HepG2 (cell line): ENCODE measurements around the gene ETHE1. TPM values are rescaled to one million over a fixed set of nuclear protein-coding genes. Genes with fewer than 3 reads are reported as not detected.

Experiments used
- BCL6 ChIP-seq: IDR thresholded peaks from 2 replicates; pipeline ENCODE4 v1.6.1; 2016; ENCODE audit warnings: missing genetic modification reagents, missing compliant biosample characterization
- BRD4 ChIP-seq: sonication (generic); formaldehyde crosslinking; IDR thresholded peaks from 2 replicates; pipeline ENCODE4 v1.4.0; 2020; ENCODE audit warnings: missing genetic modification reagents
- CHD2 ChIP-seq: IDR thresholded peaks from 2 replicates; pipeline ENCODE4 v1.6.1; 2011; ENCODE audit warnings: low read depth, low read length, improper control_type of control experiment
- DDIT3 ChIP-seq: sonication (generic); formaldehyde crosslinking; IDR thresholded peaks from 2 replicates; pipeline ENCODE4 v1.4.0; 2020; ENCODE audit warnings: mild to moderate bottlenecking, missing genetic modification reagents
- DRAP1 ChIP-seq: IDR thresholded peaks from 2 replicates; pipeline ENCODE4 v1.6.1; 2016; ENCODE audit warnings: missing genetic modification reagents, missing compliant biosample characterization
- ETS1 ChIP-seq: sonication (generic); formaldehyde crosslinking; IDR thresholded peaks from 2 replicates; pipeline ENCODE4 v1.4.0; 2020; ENCODE audit warnings: missing genetic modification reagents
- FOXP4 ChIP-seq: sonication (generic); formaldehyde crosslinking; IDR thresholded peaks from 2 replicates; pipeline ENCODE4 v1.4.0; 2020; ENCODE audit warnings: missing genetic modification reagents
- GPBP1L1 ChIP-seq: sonication (generic); formaldehyde crosslinking; IDR thresholded peaks from 2 replicates; pipeline ENCODE4 v1.5.0; 2020; ENCODE audit warnings: mild to moderate bottlenecking, missing genetic modification reagents
- HNRNPL ChIP-seq: fragments of 200-400 bp; formaldehyde crosslinking; IDR thresholded peaks from 2 replicates; pipeline ENCODE4 v1.6.1; 2017; ENCODE audit warnings: mild to moderate bottlenecking, low read depth, low read length
- MEIS2 ChIP-seq: sonication (generic); formaldehyde crosslinking; IDR thresholded peaks from 2 replicates; pipeline ENCODE4 v1.9.0; 2021; ENCODE audit warnings: mild to moderate bottlenecking, missing genetic modification reagents
- NR2C2 ChIP-seq: sonication (generic); formaldehyde crosslinking; IDR thresholded peaks from 2 replicates; pipeline ENCODE4 v1.4.0; 2020; ENCODE audit warnings: missing genetic modification reagents, mild to moderate bottlenecking, moderate library complexity, borderline replicate concordance
- NR2F1 ChIP-seq, 2 experiments: fragments of 450-650 bp in 1 of 2; formaldehyde crosslinking in 1 of 2; IDR thresholded peaks; 2 replicates each; pipeline versions ENCODE4 v1.5.0 to v1.6.1; 2016 to 2020; ENCODE audit warnings: mild to moderate bottlenecking in 1 of 2, missing compliant biosample characterization in 1 of 2, missing genetic modification reagents in 1 of 2, moderate library complexity in 1 of 2
- PBX2 ChIP-seq: IDR thresholded peaks from 2 replicates; pipeline ENCODE4 v1.6.1; 2016; ENCODE audit warnings: control low read depth
- SNRNP70 ChIP-seq: fragments of 200-400 bp; formaldehyde crosslinking; IDR thresholded peaks from 2 replicates; pipeline ENCODE4 v1.6.1; 2017; ENCODE audit warnings: mild to moderate bottlenecking, low read depth, low read length, moderate library complexity
- SSRP1 ChIP-seq: IDR thresholded peaks from 2 replicates; pipeline ENCODE4 v1.6.1; 2016; ENCODE audit warnings: control low read depth
- SYNCRIP ChIP-seq: fragments of 200-400 bp; formaldehyde crosslinking; IDR thresholded peaks from 2 replicates; pipeline ENCODE4 v1.6.1; 2018; ENCODE audit warnings: mild to moderate bottlenecking, low read depth, low read length; ENCODE audit not compliant: insufficient read depth
- TBX2 ChIP-seq: sonication (generic); formaldehyde crosslinking; IDR thresholded peaks from 2 replicates; pipeline ENCODE4 v1.5.0; 2020; ENCODE audit warnings: missing genetic modification reagents, mild to moderate bottlenecking, borderline replicate concordance
- ZBTB43 ChIP-seq: sonication (generic); formaldehyde crosslinking; conservative IDR thresholded peaks from 2 replicates; pipeline ENCODE4 v1.4.0; 2020; ENCODE audit warnings: missing genetic modification reagents
- ZFY ChIP-seq: sonication (generic); formaldehyde crosslinking; IDR thresholded peaks from 2 replicates; pipeline ENCODE4 v1.4.0; 2020; ENCODE audit warnings: missing genetic modification reagents
- ZNF670 ChIP-seq: sonication (generic); formaldehyde crosslinking; IDR thresholded peaks from 2 replicates; pipeline ENCODE4 v1.8.0; 2022; ENCODE audit warnings: mild to moderate bottlenecking, missing genetic modification reagents, borderline replicate concordance
- ZSCAN9 ChIP-seq: IDR thresholded peaks from 2 replicates; pipeline ENCODE4 v1.6.1; 2016; ENCODE audit warnings: borderline replicate concordance
- polyA plus RNA-seq, 8 experiments: library from polyadenylated mRNA; depleted of rRNA in 3 of 8; stranded (reverse) in 7 of 8; unstranded in 1 of 8; fragments of >200 nt; fragmentation: Illumina TruSeq in 4 of 8; extraction: Trizol in 4 of 8; gene quantifications; 2 replicates each; pipeline versions ENCODE4 v1.2.1 to v1.2.3, GENCODE V29; 2011 to 2016; ENCODE audit warnings: low read depth in 4 of 8, missing spikeins in 1 of 8, mixed read lengths in 1 of 8; ENCODE audit not compliant: insufficient read depth in 1 of 8
- total RNA-seq, 5 experiments: library from RNA; depleted of rRNA; stranded (reverse); fragments of >200 nt; fragmentation: Illumina TruSeq; extraction: Trizol; gene quantifications; 2 replicates each; pipeline ENCODE4 v1.2.3, GENCODE V29; 2016; ENCODE audit warnings: low read depth in 1 of 5

Gene ETHE1
- total and polyA plus RNA-seq, 2 of the 13 experiments (the other 11 are each of a cell fraction or from before 2014, with no cell fraction given): 32.5 to 58.4 TPM

- TF ChIP-seq ZNF670 (0 out of 2 replicates have a peak, but pooled peaks have one; percentile 19), DRAP1 (CRISPR knock-in tag) (no peak; the same call in 1 of the 2 replicates), SSRP1 (CRISPR knock-in tag) (no peak), DDIT3 (no peak), PBX2 (CRISPR knock-in tag) (no peak), SYNCRIP (no peak), ETS1 (no peak), MEIS2 (CRISPR knock-in tag) (no peak), NR2C2 (CRISPR knock-in tag) (peak; percentile 69), FOXP4 (CRISPR knock-in tag) (no peak), ZFY (no peak; the same call in 1 of the 2 replicates), HNRNPL (peak; percentile 74; the same call in 1 of the 2 replicates), ZSCAN9 (CRISPR knock-in tag) (no peak), ZBTB43 (CRISPR knock-in tag) (no peak), BRD4 (CRISPR knock-in tag) (no peak), NR2F1 (CRISPR knock-in tag; IDR thresholded peaks at IDR 0.05) (peak in 1 of 2 experiments; percentile 50; a peak in 1 of 4 replicates), BCL6 (CRISPR knock-in tag) (no peak), TBX2 (CRISPR knock-in tag) (no peak; the same call in 1 of the 2 replicates), SNRNP70 (no peak), CHD2 (no peak), GPBP1L1 (CRISPR knock-in tag) (no peak)
Observed at GRCh38 chr19:43504426-43505185, 22.4 kb downstream of the ETHE1 start, which contains the start of gene PHLDB3 (continued).
